SK-N-MC (cell line): ENCODE results near the gene CIZ1.

Source experiments
- DNase-seq: peaks from one replicate; pipeline ENCODE4 v3.0.0-alpha.2; 2011; ENCODE audit warnings: low read depth, low spot score
- H3K27ac ChIP-seq: fragments of 200-600 bp; sonication (generic); 2 replicates; pipeline ENCODE4 v1.5.1; 2016; ENCODE audit warnings: mixed run types
- H3K36me3 ChIP-seq: fragments of 200-600 bp; sonication (generic); 2 replicates; pipeline ENCODE4 v1.6.1; 2017; ENCODE audit warnings: antibody characterized with exemption, low read length, mixed read lengths; ENCODE audit not compliant: insufficient read depth
- H3K4me3 ChIP-seq: fragments of 200-600 bp; sonication (generic); 2 replicates; pipeline ENCODE4 v1.5.1; 2016
- H3K9ac ChIP-seq: fragments of 200-600 bp; sonication (generic); 2 replicates; pipeline ENCODE4 v1.8.0; 2017; ENCODE audit warnings: mixed run types, mixed read lengths; ENCODE audit not compliant: insufficient read length
- H3K9me3 ChIP-seq: fragments of 200-600 bp; sonication (generic); 2 replicates; pipeline ENCODE4 v1.6.1; 2017; ENCODE audit warnings: low read depth, mild to moderate bottlenecking, antibody characterized with exemption, low read length, moderate library complexity, mixed read lengths
- EZH2 ChIP-seq: fragments of 200-600 bp; sonication (generic); IDR thresholded peaks from one replicate; pipeline ENCODE4 v1.6.1; 2017; ENCODE audit warnings: antibody characterized with exemption
- FOXP2 ChIP-seq: optimal IDR thresholded peaks from 2 replicates; pipeline ENCODE3; 2011; ENCODE audit warnings: mild to moderate bottlenecking, moderate library complexity; ENCODE audit not compliant: insufficient read depth; ENCODE audit errors: extremely low read length, control extremely low read depth
- POLR2AphosphoS5 ChIP-seq: IDR thresholded peaks from 2 replicates; pipeline ENCODE4 v1.6.1; 2012; ENCODE audit warnings: mild to moderate bottlenecking, low read depth, low read length, borderline replicate concordance

CIZ1 gene

DNA sequence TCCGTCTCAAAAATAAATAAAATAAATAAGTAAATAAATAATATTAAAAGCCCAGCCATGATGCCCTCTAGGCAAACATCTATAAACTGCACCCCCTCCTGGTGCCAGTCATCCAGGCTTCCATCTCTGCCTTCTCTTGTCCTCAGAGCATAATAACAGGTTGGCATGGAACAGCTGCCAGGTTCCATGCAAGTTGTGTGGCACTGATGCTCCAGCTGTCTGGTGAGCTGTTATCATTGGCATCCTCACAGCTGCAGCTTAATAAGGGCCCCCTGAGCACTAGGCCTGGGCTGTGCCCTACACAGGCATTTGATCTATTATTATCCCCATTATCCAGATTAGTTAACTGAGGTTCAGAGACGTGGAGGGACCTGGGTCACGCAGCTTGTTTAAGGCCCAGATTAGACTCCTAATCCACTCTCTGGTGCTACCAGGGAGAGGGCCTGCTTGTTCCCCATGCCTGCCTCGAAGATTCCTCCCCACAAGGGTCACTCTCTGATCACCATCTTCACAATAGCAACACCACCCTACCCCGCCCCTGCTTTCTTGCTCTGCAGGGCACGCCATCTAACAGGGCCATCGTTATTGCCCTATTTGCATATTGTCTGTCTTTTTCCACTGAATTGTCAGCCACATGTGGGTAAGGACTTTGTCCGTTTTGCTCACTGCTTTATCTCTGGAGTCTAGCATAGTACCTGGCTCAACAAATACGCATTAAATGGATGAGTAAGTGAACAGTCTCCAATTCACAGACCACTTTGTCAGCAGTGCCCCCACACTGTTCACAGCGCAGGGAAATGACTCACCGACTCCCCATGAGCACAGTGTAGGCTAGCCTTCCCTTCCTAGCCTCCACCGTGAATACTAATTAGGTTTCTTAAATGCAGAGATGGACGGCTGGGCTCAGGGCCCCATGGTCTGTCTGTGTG, 10.3 kb upstream of the CIZ1 start:
- no peak overlapping the region for H3K4me3 ChIP-seq
- no peak for TF ChIP-seq POLR2AphosphoS5
- no peak overlapping the region for H3K9ac ChIP-seq
- no peaks in the 10 kb centered on the region for H3K9me3 ChIP-seq
- H3K36me3 ChIP-seq: no peaks in the 10 kb centered on the region
- DNase-seq: no peak
- H3K27ac ChIP-seq: no peak overlapping the region

DNA sequence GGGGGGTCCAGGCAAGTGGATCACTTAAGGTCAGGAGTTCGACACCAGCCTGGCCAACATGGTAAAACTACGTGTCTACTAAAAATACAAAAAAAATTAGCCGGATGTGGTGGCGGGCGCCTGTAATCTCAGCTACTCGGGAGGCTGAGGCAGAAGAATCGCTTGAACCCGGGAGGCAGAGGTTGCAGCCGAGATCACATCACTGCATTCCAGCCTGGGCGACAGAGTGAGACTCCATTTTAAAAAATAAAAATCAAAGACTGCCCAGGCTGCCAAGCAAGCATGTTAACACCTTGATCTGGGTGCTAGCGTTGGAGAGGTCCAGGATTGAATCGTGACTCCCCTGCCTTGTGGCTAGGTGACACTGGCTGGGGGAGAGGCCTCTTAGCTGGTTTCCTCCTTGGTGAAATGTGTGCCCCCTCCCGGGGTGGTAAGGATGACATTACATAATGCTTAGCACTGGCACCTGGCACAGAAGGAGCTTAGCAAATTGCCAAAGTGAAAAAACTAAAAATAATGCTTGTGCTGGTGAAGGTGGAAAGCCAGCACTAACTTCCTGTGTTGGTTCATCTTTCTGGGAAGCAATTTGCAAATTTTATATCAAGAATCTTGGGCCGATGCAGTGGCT, 2.2 kb upstream of the CIZ1 start:
- Histone ChIP-seq H3K4me3 (no peak overlapping the region), H3K9ac (no peak overlapping the region), H3K9me3 (no peaks in the 10 kb centered on the region), H3K36me3 (peaks cover 5% of the 10 kb centered on the region; the same call in 1 of the 2 replicates), H3K27ac (no peak overlapping the region)
- no peak for DNase-seq
- TF ChIP-seq EZH2: no peak
- TF ChIP-seq FOXP2: no peak
- no peak for TF ChIP-seq POLR2AphosphoS5

DNA sequence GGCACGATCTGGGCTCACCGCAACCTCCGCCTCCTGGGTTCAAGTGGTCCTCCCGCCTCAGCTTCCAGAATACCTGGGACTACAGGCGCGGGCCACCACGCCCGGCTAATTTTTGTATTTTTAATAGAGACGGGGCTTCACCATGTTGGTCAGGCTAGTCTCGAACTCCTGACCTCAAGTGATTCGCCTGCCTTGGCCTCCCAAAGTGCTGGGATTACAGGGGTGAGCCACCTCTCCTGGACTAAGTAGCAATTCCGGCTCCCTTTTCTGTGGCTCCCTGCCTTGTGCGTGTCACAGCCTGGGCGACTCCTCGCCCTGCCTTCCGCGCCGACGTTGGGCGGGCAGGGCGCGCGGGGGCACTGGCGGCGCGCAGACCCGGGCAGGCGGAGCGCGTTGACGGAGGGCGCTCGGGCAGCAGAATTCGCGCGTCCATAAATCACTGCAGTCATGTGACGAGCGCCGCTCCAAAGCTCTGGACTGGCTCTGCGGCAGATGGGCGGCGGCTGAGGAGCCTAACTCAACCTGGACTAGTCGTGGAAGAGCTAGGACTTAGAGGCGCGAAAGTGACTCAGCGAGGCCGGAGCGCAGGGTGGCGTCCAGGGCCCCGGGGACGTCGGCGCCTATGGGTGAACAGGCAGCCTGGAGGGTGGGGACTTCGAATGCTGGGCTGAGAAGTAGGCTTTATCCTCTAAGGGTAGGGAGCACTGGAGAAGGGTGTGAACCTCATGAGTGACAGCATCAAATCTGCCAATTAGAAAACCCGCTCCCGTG, 1.4 kb upstream of the CIZ1 start:
- Histone ChIP-seq H3K36me3 (peaks cover 11% of the 10 kb centered on the region; the same call in 1 of the 2 replicates), H3K9ac (no peak overlapping the region), H3K4me3 (no peak overlapping the region), H3K27ac (no peak overlapping the region), H3K9me3 (no peaks in the 10 kb centered on the region)
- no peak for DNase-seq
- TF ChIP-seq POLR2AphosphoS5 (no peak), FOXP2 (no peak), EZH2 (no peak)

DNA sequence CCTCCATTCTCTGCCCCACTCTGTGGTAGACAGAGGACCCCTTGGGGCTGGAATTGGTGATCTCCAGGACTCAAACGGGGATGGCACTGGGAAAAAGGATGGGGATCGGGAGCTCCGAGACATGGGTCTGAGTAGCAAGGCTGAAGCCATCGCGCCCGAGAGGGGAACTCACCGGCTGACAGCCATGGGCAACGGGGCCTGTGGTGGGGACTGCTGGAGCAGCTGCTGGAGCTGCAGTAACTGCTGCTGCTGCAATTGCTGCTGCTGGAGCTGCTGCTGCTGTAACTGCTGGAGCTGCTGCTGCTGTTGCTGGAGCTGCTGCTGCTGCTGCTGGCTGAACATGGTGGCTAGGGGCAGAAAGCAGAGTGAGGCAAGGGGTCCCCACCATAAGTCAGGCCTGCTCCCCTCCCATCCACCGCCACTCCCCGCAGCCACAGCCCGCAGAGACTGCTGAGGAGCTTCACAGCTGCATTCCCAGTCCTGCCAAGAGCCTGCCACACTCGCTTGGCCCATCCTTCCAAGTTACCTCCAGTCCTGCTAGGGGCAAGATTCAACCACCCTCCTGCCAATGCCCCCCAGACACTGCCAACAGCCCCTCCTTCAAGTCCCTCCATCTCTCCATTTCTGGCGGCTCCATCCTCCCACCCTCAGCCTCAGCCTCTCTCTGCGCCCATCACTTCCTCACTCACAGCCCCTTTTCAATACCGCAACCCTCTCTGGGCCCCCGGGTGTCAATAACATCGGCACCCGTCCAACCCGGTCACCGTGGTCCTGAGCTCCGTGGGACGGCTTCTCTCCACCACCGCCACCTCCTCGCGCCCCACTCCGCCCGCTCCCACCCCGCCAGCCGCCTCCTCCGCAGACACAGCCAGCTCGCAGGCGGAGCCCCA, 611 bp downstream of the CIZ1 start:
- no peak for TF ChIP-seq POLR2AphosphoS5
- DNase-seq: no peak
- H3K9me3 ChIP-seq: no peaks in the 10 kb centered on the region
- H3K27ac ChIP-seq: 0 out of 2 replicates have a peak overlapping the region, but pooled peaks have one; percentile 13
- peaks cover 14% of the 10 kb centered on the region; the same call in 1 of the 2 replicates for H3K36me3 ChIP-seq
- H3K9ac ChIP-seq: peak overlapping the region; percentile 97
- peak overlapping the region; percentile 96 for H3K4me3 ChIP-seq

DNA sequence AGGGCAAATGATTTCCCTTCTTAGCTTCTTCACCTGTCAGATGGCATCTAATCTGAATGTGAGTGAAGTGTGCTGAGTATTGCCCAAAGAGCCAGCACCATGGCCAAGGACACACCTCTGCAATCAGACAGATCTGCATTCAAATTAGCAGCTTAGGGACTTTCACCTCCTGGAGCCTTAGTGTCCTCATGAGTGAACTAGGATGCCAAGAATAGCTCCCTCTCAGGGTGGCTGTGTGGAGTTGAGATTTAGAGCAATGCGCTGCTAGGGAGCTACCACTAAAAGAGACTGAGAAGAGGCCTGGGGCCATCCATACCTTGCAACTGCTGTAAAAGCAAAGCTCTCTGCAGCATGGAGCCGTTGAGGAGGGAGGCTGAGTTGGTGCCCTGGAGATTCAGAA, 1.4 kb downstream of the CIZ1 start:
- DNase-seq: no peak
- Histone ChIP-seq H3K9me3 (no peaks in the 10 kb centered on the region), H3K36me3 (peaks cover 14% of the 10 kb centered on the region; the same call in 1 of the 2 replicates), H3K4me3 (peak overlapping the region; percentile 96; the same call in 1 of the 2 replicates), H3K27ac (no peak overlapping the region), H3K9ac (no peak overlapping the region)
- TF ChIP-seq POLR2AphosphoS5 (no peak), FOXP2 (no peak), EZH2 (no peak)

DNA sequence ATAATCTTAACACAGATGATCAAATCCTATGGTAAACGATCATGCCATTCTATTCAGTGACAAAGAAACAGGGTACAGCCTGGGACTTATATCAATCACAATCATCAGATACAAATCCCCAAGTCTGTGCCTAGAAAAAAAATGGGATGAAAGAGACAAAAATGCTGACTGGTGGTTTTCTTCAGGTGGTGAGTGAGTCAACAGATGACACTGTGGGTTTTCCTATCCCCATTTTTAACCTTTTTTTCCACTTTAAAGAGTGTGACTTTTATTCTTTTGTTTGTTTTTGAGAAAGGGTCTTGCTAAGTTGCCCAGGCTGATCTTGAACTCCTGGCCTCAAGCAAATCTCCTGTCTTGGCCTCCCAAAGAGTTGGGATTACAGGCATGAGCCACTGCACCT, 3.2 kb downstream of the CIZ1 start:
- Histone ChIP-seq H3K27ac (peak overlapping the region; percentile 25; the same call in 1 of the 2 replicates), H3K4me3 (no peak overlapping the region), H3K36me3 (peaks cover 20% of the 10 kb centered on the region), H3K9ac (no peak overlapping the region), H3K9me3 (no peaks in the 10 kb centered on the region)
- TF ChIP-seq FOXP2: no peak
- no peak for TF ChIP-seq POLR2AphosphoS5
- no peak for TF ChIP-seq EZH2
- no peak for DNase-seq

DNA sequence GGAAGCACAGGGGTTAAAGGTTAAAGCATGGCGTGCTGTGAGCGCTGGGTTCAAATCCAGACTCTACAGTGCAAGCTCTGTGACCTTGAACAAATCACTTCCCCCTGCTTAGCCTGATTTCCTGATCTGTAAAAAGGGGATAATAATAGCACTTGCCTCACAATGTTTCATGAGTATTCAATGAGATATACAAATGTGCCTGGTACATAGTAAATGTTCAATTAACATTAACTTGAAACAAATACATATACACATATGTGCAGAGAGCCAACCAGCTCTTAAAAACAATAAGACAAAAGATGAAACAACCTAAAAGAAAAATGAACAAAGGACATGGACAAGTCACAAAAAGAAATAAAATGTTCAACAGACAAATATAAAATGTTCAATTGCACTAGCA, 4.0 kb downstream of the CIZ1 start:
- H3K9me3 ChIP-seq: no peaks in the 10 kb centered on the region
- no peak for DNase-seq
- TF ChIP-seq EZH2: no peak
- no peak for TF ChIP-seq FOXP2
- no peak for TF ChIP-seq POLR2AphosphoS5
- H3K27ac ChIP-seq: no peak overlapping the region
- H3K36me3 ChIP-seq: peaks cover 23% of the 10 kb centered on the region
- no peak overlapping the region for H3K9ac ChIP-seq
- H3K4me3 ChIP-seq: no peak overlapping the region
